ENCODE measurements around the gene PCDHGA12. TPM values are rescaled to one million over a fixed set of nuclear protein-coding genes. Genes with fewer than 3 reads are reported as not detected.

Gene PCDHGA12
- total RNA-seq, 3 donors from 2014 or later (not counting 1 experiment from before 2014, with no cell fraction given): 0.35 to 1.1 (median 0.75) TPM

DNA sequence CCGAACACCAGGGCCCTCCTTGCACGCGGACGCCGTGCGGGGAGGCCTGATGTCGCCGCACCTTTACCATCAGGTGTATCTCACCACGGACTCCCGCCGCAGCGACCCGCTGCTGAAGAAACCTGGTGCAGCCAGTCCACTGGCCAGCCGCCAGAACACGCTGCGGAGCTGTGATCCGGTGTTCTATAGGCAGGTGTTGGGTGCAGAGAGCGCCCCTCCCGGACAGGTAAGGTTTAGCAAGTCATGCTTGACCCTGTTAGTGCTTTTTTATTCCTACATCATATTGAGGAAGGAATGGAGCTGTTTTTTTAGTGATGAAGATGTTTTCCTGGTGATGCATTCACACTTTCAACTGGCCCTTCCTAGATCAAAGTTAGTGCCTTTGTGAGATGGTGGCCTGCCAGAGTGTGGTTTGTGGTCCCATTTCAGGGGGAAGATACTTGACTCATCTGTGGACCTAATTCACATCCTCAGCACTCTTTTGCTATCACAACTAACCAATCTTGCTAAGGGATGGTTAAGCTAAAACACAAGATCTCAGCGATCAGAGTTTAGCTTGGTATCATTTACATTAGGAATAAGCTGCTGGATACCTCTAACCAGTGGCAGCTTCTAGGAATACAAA is 48.1 kb downstream of the PCDHGA12 start:
- H3K4me1 Mint-ChIP-seq: peaks cover 19 to 22% of the 10 kb centered on the region in 2 donors

DNA sequence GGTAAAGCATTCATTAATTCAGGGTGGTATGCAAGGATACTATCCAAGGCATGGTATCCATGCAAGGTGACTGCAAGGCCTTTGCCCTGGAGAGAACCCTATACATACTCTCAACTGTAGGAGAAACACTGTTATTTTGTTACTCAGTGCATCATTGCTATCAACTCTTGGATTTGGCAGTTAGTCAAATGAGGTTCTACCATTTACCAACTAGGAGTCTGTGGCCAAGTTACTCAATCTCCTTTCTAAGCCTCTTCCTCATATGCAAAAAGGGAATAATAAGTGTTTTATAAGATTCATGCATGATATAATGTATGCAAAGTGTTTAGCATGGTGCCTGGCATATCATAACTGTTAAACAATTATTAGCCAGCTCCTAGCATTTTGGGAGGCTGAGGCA is 49.5 kb downstream of the PCDHGA12 start:
- intact Hi-C loops (cut with micrococcal nuclease): no loop called here
- peaks cover 64 to 66% of the 10 kb centered on the region in 2 donors for H3K27me3 Mint-ChIP-seq (ENCODE audit: low read depth in 2 of 2)
- H3K4me1 Mint-ChIP-seq: peaks cover 22 to 24% of the 10 kb centered on the region in 2 donors
- Histone ChIP-seq H3K36me3 (ENCODE audit: control insufficient read depth, insufficient read depth, low read length) (no peaks in the 10 kb centered on the region), H3K9me3 (ENCODE audit: control insufficient read depth, insufficient read depth, low read length) (no peaks in the 10 kb centered on the region), H3K27me3 (ENCODE audit: control insufficient read depth, insufficient read depth, low read length) (peaks cover 30% of the 10 kb centered on the region), H3K4me3 (ENCODE audit: low read length) (no peak overlapping the region), H3K4me1 (ENCODE audit: control insufficient read depth, insufficient read depth, low read length) (peaks cover 21% of the 10 kb centered on the region), H3K27ac (ENCODE audit: low read length) (no peak overlapping the region)
- no peaks in the 10 kb centered on the region for H3K9me3 Mint-ChIP-seq
- no peaks in the 10 kb centered on the region for H3K36me3 Mint-ChIP-seq
- H3K27ac Mint-ChIP-seq: no peak overlapping the region
- no peak for DNase-seq
- TF ChIP-seq, protein P1, sequence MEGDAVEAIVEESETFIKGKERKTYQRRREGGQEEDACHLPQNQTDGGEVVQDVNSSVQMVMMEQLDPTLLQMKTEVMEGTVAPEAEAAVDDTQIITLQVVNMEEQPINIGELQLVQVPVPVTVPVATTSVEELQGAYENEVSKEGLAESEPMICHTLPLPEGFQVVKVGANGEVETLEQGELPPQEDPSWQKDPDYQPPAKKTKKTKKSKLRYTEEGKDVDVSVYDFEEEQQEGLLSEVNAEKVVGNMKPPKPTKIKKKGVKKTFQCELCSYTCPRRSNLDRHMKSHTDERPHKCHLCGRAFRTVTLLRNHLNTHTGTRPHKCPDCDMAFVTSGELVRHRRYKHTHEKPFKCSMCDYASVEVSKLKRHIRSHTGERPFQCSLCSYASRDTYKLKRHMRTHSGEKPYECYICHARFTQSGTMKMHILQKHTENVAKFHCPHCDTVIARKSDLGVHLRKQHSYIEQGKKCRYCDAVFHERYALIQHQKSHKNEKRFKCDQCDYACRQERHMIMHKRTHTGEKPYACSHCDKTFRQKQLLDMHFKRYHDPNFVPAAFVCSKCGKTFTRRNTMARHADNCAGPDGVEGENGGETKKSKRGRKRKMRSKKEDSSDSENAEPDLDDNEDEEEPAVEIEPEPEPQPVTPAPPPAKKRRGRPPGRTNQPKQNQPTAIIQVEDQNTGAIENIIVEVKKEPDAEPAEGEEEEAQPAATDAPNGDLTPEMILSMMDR (IDR thresholded peaks at IDR 0.05): no peak
- H3K4me3 Mint-ChIP-seq: no peak overlapping the region
- no peak for ATAC-seq

More for the DNA sequence above, 48.1 kb downstream of the PCDHGA12 start:
- peaks cover 17% of the 10 kb centered on the region for H3K4me1 ChIP-seq (ENCODE audit: control insufficient read depth, insufficient read depth, low read length)
- Mint-ChIP-seq H3K27me3 (ENCODE audit: low read depth in 2 of 2) (peaks cover 63 to 68% of the 10 kb centered on the region in 2 donors), H3K9me3 (no peaks in the 10 kb centered on the region), H3K36me3 (no peaks in the 10 kb centered on the region), H3K4me3 (no peak overlapping the region), H3K27ac (no peak overlapping the region)
- no peak overlapping the region for H3K4me3 ChIP-seq (ENCODE audit: low read length)
- H3K27ac ChIP-seq (ENCODE audit: low read length): no peak overlapping the region
- TF ChIP-seq, protein P1 (IDR thresholded peaks at IDR 0.05): no peak
- intact Hi-C loops (cut with micrococcal nuclease): no loop called here
- peaks cover 28% of the 10 kb centered on the region for H3K27me3 ChIP-seq (ENCODE audit: control insufficient read depth, insufficient read depth, low read length)
- H3K9me3 ChIP-seq (ENCODE audit: control insufficient read depth, insufficient read depth, low read length): no peaks in the 10 kb centered on the region
- WGBS (ENCODE audit: insufficient coverage): 45% methylated on average over 20 of the region's 20 CpGs
- DNase-seq (no peak), ATAC-seq (no peak)
- no peaks in the 10 kb centered on the region for H3K36me3 ChIP-seq (ENCODE audit: control insufficient read depth, insufficient read depth, low read length)

Other genes with a start within 250 kb of the PCDHGA12 start
- not detected for gene PCDHB16, start 248.1 kb upstream of the PCDHGA12 start, total RNA-seq
- under 1 TPM in 1 of 3 donors, not detected in 2; 0.15 TPM for gene PCDHB9, start 243.3 kb upstream of the PCDHGA12 start, total RNA-seq
- gene PCDHB10, start 238.2 kb upstream of the PCDHGA12 start, total RNA-seq: under 1 TPM in 1 of 3 donors, not detected in 2; 0.15 TPM
- not detected for gene PCDHB11, start 230.9 kb upstream of the PCDHGA12 start, total RNA-seq
- gene PCDHB12, start 221.8 kb upstream of the PCDHGA12 start, total RNA-seq: not detected
- gene PCDHB13, start 216.6 kb upstream of the PCDHGA12 start, total RNA-seq: not detected
- not detected for gene PCDHB14, start 207.2 kb upstream of the PCDHGA12 start, total RNA-seq
- gene PCDHB15, start 185.1 kb upstream of the PCDHGA12 start, total RNA-seq: not detected
- gene SLC25A2, start 126.5 kb upstream of the PCDHGA12 start, total RNA-seq: under 1 TPM in 1 of 3 donors, not detected in 2; 0.73 TPM
- 10 to 100 TPM; 77.3 to 96.1 (median 89.4) TPM for gene TAF7, start 109.7 kb upstream of the PCDHGA12 start, total RNA-seq
- not detected for gene PCDHGA1, start 100.0 kb upstream of the PCDHGA12 start, total RNA-seq
- not detected for gene PCDHGA2, start 91.7 kb upstream of the PCDHGA12 start, total RNA-seq
- not detected for gene PCDHGA3, start 86.7 kb upstream of the PCDHGA12 start, total RNA-seq
- under 1 TPM in 1 of 3 donors, not detected in 2; 0.10 TPM for gene PCDHGB1, start 80.4 kb upstream of the PCDHGA12 start, total RNA-seq
- under 1 TPM in 2 of 3 donors, not detected in 1; 0.24 to 0.30 TPM for gene PCDHGA4, start 75.5 kb upstream of the PCDHGA12 start, total RNA-seq
- 1 to 10 TPM in 1 of 3 donors, under 1 TPM in 2; 0.36 to 1.5 (median 0.49) TPM for gene PCDHGB2, start 70.5 kb upstream of the PCDHGA12 start, total RNA-seq
- gene PCDHGA5, start 66.3 kb upstream of the PCDHGA12 start, total RNA-seq: under 1 TPM; 0.12 to 0.30 (median 0.20) TPM
- gene PCDHGB3, start 60.3 kb upstream of the PCDHGA12 start, total RNA-seq: under 1 TPM in 2 of 3 donors, not detected in 1; 0.52 to 0.68 TPM
- gene PCDHGA6, start 56.6 kb upstream of the PCDHGA12 start, total RNA-seq: under 1 TPM; 0.20 to 0.75 (median 0.21) TPM
- under 1 TPM in 2 of 3 donors, not detected in 1; 0.26 to 0.68 TPM for gene PCDHGA7, start 47.8 kb upstream of the PCDHGA12 start, total RNA-seq
- gene PCDHGB4, start 42.8 kb upstream of the PCDHGA12 start, total RNA-seq: under 1 TPM in 2 of 3 donors, not detected in 1; 0.31 to 0.40 TPM
- under 1 TPM; 0.07 to 0.28 (median 0.09) TPM for gene PCDHGA8, start 37.9 kb upstream of the PCDHGA12 start, total RNA-seq
- 1 to 10 TPM; 1.3 to 4.2 (median 3.1) TPM for gene PCDHGB5, start 32.6 kb upstream of the PCDHGA12 start, total RNA-seq
- 1 to 10 TPM in 2 of 3 donors, under 1 TPM in 1; 0.61 to 1.7 (median 1.0) TPM for gene PCDHGA9, start 27.7 kb upstream of the PCDHGA12 start, total RNA-seq
- 1 to 10 TPM; 2.1 to 5.9 (median 2.9) TPM for gene PCDHGB6, start 22.5 kb upstream of the PCDHGA12 start, total RNA-seq
- 1 to 10 TPM in 2 of 3 donors, under 1 TPM in 1; 0.61 to 2.6 (median 2.1) TPM for gene PCDHGA10, start 17.5 kb upstream of the PCDHGA12 start, total RNA-seq
- 1 to 10 TPM in 2 of 3 donors, under 1 TPM in 1; 0.68 to 1.6 (median 1.2) TPM for gene PCDHGB7, start 12.8 kb upstream of the PCDHGA12 start, total RNA-seq
- 1 to 10 TPM in 1 of 3 donors, under 1 TPM in 2; 0.40 to 1.2 (median 0.83) TPM for gene PCDHGA11, start 9.5 kb upstream of the PCDHGA12 start, total RNA-seq
- gene PCDHGC3, start 45.5 kb downstream of the PCDHGA12 start, total RNA-seq: 1 to 10 TPM in 1 of 3 donors, under 1 TPM in 2; 0.68 to 1.5 (median 0.75) TPM
- under 1 TPM; 0.31 to 0.84 (median 0.45) TPM for gene PCDHGC4, start 54.5 kb downstream of the PCDHGA12 start, total RNA-seq
- under 1 TPM; 0.31 to 0.97 (median 0.50) TPM for gene PCDHGC5, start 58.6 kb downstream of the PCDHGA12 start, total RNA-seq
- gene DIAPH1, start 188.5 kb downstream of the PCDHGA12 start, total RNA-seq: 100 to 1,000 TPM; 410 to 456 (median 419) TPM
- gene HDAC3, start 206.3 kb downstream of the PCDHGA12 start, total RNA-seq: 10 to 100 TPM; 66.0 to 85.7 (median 74.7) TPM
- gene RELL2, start 206.5 kb downstream of the PCDHGA12 start, total RNA-seq: 1 to 10 TPM; 5.7 to 6.6 (median 6.1) TPM
- 100 to 1,000 TPM; 134 to 155 (median 147) TPM for gene FCHSD1, start 220.9 kb downstream of the PCDHGA12 start, total RNA-seq